SH-SY5Y (cell line): ENCODE results near the gene KCNAB2.

Experiments used
- GATA2 ChIP-seq: IDR thresholded peaks from 2 replicates; pipeline ENCODE4 v1.6.1; 2011; ENCODE audit warnings: mild to moderate bottlenecking, low read depth, low read length
- GATA3 ChIP-seq: IDR thresholded peaks from 2 replicates; pipeline ENCODE4 v1.6.1; 2011; ENCODE audit warnings: low read depth, mild to moderate bottlenecking, low read length, moderate library complexity

The KCNAB2 gene

DNA sequence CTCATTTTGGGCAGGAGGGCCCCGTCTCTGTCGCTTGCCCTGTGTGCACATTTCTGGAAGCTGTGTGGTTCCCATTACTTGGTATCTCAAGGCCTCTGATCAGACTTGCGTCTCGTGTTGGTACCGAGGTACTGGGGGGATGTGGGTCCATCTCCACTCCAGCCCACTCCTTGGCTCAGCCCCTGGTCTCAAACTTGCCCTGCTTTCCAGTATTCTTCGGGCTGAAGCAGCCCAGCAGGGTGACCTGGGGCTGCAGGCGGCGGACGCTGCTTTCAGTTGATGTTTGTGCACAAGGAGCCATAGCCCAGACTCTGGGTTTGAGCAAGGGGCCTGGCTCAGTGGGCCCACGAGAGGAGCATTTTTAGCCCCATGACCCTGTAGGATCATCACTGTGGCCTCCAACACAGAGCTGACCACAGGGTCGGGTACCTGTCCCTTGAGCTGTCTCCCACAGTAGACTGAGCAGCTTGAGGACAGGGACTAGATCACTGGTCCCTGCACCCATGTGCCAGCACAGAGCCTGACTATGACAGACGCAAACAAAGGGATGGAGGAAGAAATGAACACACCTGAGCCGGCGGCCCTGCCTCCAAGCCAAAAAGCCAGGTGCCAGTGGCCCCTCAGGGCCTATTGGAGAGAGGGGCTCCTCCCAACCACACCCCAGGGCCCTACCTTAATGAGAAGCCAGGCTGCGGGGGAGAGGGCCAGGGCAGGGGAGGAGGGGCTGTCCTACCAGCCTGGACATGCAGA is 87.6 kb downstream of the KCNAB2 start:
- TF ChIP-seq GATA3, result no peak
- TF ChIP-seq GATA2, result no peak

DNA sequence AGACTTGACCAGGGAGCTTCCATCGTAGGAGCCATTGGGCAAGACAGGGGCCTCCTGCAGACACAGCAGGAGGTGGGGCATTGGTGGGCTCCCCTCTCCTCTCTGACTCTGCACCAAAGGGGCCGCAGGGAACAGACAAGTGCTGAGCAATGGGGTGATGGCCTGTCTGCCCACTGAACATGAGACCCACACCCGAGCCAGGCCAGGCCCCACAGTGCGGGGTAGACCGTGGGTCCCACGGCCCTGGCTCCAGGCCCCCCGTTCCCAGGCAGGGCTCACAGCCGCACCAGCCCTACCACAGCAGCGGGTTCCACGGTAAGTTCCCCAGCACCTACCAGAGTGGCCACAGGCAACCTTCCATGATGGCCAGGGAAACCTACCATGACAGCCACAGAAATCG is 88.5 kb downstream of the KCNAB2 start:
- no peak for TF ChIP-seq GATA2
- TF ChIP-seq GATA3, result no peak

DNA sequence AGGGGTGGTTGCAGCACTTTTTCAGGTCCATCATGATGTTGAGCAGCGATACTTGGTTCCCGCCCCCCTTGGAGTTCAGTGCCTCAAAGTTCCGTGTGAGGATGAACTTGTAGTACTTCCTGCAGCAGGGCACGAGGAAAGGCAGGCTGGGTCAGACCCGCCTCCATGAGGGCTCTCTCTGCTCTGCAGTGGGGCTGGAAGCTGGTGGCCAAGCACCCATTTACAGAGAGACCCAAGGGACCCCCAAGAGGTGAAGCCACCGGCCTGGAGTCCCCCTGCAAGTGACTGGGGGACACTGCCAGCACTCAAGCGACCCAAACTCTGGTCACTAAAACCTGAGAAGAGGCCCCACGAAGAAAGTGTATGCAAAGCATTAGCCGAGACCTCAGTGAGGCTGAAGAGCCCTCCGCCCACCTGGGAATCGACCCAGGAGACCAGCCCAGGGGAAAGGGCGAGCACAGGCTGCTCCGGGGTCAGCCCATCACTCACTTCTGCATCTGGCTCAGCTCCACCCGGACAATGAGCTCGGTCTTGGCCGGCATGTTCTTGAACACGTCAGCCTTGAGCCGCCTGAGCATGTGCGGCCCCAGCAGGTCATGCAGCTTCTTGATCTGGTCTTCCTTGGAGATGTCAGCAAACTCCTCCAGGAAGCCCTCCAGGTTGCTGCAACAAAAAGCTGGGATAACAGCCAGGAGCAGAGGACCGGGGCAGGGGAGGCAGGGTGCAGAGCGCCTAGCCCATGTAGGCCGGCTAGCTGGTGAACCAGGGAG is 89.2 kb downstream of the KCNAB2 start:
- TF ChIP-seq GATA2, result no peak
- no peak for TF ChIP-seq GATA3

DNA sequence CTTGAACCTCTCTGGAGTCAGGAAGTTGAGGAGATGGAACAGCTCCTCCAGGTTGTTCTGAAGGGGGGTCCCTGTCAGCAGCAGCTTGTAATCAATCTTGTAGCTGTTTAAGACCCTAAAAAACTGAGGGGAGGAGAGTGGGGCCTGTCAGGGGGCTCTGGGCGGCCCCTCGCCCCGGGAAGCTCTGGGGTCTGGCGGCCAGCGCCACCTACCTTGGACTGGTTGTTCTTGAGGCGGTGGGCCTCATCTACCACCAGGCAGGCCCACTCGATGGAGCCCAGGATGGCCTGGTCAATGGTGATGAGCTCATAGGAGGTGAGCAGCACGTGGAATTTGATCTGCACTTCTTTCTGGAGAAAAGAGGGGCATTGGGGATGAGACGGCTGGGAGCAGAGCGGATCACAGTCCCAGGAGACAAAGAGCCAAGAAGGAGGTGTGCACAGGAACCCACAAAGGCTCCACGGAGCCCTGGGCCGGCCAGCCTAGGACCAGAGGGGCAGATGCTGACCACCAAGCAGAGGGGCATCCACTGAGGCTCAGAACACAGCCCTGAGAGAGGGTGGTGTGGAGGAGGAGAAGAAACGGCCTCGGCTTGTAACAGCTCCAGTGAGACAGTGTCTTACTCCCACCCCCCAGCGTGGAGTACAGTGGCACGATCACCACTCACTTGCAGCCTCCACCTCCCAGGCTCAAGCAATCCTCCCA is 91.0 kb downstream of the KCNAB2 start:
- TF ChIP-seq GATA3, result no peak
- no peak for TF ChIP-seq GATA2

DNA sequence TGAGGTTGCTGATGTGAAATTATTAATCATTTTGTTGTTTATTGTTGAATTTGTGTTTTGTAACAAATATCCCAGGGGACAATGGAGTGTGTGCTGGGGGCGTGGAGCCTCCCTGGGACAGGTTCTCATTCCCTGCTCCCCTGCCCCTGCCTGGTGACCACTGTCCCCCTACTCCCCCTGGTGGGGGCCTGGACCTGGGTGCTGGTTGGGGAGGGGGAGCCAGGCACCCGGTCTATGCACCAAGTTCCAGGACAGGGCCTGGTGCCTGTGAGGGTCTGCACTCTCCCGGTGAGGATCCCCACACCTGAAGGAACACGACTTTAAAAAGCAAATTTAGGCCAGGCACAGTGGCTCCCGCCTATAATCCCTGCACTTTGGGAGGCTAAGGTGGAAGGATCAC is 92.1 kb downstream of the KCNAB2 start:
- TF ChIP-seq GATA2 (no peak), GATA3 (no peak)

DNA sequence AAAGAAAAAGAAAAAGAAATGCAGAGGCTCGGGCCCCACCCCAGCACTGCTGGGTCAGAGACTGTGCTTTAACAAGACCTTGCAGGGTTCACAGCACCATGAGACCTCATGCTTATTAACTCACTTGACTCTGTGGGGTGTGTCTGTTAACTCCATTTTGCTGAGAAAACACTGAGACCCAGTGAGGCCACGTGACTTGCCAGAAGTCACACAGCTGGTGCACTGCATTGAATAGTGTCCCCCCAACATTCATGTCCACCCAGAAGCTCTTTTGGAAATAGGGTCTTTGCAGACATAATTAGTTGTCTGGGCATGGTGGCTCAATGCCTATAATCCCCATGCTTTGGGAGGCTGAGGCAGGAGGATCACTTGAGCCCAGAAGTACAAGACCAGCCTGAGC is 94.7 kb downstream of the KCNAB2 start:
- TF ChIP-seq GATA3, result no peak
- no peak for TF ChIP-seq GATA2

DNA sequence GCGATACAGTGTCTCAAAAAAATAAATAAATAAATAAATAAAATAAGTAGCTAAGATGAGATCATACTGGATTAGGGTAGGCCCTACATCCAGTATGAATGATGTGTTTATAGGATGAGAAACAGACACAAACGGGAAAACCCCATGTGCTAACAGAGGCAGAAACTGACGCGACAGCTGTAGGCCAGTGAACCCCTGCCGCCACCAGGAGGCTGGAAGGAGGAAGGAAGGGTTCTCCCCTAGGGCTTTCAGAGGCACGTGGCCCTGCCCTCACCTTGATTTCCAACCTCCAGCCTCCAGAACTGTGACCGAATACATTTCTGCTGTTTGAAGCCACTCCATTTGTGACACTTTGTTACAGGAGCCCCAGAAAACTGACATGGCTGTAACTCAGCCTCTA is 95.9 kb downstream of the KCNAB2 start:
- TF ChIP-seq GATA3 (no peak), GATA2 (no peak)

DNA sequence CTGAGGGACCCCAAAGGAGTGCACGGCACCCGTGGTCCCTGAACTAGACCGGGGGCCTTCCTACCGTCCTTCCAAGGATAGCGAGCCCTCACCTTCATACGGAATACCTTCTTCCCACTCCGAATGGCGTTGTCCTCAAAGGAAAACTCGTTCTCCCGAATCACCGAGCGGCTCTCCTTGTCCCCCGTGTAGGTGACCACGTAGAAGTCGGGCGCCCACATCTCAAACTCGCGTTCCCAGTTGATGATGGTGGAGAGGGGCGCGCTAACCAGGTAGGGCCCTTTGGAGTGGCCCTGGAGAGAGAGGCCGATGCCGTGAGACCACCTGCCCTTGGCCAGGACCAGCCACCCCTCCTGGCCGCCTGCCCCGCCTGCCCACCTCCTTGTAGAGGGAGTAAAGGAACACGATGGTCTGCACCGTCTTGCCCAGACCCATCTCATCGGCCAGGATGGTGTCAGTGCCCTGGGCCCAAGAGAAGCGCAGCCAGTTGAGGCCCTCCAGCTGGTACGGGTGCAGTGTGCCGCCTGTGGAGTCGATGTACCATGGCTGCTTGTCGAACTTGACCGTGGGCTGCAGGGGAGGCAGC is 96.4 kb downstream of the KCNAB2 start:
- TF ChIP-seq GATA2 (no peak), GATA3 (no peak)

DNA sequence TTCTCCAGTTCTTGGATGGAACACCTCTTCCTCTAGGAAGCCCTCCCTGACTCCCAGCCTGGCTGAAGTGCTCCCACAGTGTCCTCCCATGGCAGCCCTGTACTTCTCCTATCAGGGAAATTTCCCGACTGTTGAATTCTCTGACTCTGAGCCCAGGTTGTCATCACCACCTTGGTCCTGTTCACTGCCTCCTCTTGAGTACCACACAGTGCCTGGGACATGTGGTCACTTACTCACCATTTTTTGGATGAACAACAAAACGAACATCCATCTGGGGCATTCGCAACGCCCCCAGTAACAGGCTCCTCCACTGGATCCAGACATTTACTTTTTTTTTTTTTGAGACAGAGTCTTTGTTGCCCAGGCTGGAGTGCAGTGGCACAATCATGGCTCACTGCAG is 97.0 kb downstream of the KCNAB2 start:
- TF ChIP-seq GATA2, result no peak
- no peak for TF ChIP-seq GATA3

DNA sequence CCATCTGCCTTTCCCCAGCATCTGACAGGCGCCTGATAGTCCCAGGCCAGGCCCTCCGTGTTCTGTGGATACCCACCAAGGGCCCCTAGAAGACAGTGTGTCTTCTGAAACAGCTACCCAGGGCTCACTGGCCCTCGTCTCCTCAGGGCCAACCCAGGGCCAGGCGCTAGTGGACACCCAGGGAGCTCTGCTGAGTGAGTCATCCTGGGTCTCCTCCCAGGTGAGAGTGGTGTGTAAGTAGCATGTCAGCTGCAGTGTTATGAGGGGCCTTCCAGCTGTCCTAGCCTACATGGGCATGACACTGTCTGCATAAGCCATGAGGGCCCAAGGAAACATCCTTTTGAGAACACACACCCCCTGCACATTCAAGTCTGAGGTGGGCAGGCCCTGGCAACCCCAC is 97.7 kb downstream of the KCNAB2 start:
- TF ChIP-seq GATA2 (no peak), GATA3 (no peak)

DNA sequence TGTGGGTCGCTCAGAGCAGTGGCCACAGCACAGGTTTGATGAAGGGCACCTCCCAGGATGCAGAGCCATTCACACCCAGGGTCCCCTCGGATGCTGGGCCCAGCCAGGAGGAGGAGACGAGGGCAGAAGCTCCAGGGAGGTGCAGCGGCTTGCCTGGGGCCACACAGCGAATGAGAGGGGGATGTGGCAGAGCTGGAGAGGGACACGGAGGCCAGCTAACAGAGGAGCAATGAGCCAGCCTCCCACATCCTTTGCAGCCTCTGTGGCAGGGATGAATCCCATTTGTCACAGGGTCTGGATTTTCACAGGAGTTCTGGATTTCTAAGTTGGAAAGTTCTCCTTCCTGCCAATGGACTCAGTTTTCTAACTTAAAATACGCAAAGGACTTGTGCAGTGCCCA is 98.5 kb downstream of the KCNAB2 start:
- TF ChIP-seq GATA3 (no peak), GATA2 (no peak)

DNA sequence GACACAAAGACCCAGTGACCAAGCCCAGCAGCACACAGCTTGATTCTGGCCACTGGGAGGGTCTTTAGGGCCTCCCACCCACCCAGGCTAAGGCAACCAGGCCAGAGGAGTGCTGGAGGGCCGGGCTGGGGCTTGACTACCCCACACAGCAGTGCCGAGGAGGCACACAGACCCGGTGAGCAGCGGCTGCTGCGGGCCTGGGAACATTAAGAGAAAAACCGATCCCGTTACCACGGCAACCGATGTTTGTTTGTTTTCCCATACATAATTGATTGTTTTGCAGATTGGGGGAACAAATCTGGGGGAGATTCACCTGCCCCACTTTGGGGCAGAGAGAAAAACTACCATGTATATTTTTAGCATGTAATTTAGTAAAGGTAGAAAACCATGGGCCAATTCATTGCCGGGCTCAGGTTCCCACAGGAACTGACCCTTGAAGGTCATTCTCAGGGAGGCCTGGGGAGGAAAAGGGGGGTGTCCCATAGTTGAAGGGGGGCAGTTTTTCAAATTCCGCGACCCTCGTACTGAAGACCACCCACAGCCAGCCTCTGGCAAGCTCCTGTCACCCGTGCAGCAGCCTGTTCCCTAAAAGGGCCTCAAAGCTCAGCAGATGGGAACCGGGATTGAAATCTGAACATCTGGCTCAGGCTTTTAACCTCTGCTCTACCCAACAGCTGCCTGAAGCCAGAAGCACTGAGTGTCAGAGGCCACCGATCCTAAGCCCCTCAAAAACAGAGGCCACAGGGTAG is 99.1 kb downstream of the KCNAB2 start:
- TF ChIP-seq GATA2 (no peak), GATA3 (no peak)

DNA sequence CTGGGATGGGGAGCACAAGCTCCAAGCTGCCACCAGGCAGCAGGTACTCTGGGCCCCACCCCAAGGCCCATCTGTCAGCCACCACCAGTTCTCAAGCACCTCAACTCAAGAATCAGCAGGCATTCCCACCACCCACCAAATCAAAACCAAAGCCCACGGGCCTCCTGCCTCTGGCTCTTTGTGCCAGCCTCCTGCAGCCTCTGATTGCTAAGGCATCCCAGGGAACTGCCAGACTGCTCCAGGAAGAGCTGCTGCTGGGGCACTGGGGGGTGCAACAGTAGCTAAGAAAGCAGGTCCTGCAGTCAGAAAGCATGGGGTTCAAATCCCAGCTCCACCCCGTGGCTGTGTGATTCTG is 99.7 kb downstream of the KCNAB2 start:
- TF ChIP-seq GATA2 (no peak), GATA3 (no peak)
